Measurements from ENCODE around the gene GNPDA1.

The GNPDA1 gene

DNA sequence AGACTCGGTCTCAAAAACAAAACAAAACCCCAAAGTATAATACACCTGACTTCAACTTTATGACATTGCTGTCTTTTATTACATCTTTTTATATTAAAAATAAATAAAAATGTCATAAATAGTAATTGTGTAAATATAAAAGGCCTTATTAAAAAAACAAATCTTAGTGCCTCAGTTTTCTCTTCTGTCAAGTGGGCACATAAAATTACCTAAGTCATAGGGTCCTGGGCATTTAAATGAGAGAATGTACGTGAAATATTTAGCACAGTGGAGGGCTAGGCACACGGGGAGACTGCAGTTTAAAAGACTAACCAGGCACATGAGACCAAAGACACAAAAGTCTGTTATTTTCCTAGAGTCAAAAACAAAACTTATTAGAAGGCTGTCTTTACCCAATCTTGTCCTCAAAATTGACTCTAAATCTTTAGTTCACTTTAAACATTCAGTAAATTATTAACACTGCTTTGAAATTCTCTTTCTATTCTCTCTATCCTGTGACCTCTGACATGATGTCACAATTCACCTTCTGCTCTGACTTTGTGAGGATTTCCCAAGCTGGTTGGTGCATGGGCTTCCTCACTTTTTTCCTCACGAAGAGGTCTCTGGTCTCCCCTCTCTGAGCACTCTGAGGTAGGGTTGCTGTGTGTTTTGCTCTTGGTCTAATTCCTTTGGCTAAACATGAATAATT lies 46.4 kb downstream of the GNPDA1 start:
- in situ Hi-C loops (cut with HindIII; ENCODE audit: low sequenced_read_pairs) = no loop called here
- H3K4me3 ChIP-seq (ENCODE audit: low read depth, low read length) = no peak overlapping the region
- no peak for DNase-seq (ENCODE audit: low read depth, low spot score)
- TF ChIP-seq, protein P1, sequence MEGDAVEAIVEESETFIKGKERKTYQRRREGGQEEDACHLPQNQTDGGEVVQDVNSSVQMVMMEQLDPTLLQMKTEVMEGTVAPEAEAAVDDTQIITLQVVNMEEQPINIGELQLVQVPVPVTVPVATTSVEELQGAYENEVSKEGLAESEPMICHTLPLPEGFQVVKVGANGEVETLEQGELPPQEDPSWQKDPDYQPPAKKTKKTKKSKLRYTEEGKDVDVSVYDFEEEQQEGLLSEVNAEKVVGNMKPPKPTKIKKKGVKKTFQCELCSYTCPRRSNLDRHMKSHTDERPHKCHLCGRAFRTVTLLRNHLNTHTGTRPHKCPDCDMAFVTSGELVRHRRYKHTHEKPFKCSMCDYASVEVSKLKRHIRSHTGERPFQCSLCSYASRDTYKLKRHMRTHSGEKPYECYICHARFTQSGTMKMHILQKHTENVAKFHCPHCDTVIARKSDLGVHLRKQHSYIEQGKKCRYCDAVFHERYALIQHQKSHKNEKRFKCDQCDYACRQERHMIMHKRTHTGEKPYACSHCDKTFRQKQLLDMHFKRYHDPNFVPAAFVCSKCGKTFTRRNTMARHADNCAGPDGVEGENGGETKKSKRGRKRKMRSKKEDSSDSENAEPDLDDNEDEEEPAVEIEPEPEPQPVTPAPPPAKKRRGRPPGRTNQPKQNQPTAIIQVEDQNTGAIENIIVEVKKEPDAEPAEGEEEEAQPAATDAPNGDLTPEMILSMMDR (IDR thresholded peaks at IDR 0.05; ENCODE audit: low read depth, low read length) = no peak

DNA sequence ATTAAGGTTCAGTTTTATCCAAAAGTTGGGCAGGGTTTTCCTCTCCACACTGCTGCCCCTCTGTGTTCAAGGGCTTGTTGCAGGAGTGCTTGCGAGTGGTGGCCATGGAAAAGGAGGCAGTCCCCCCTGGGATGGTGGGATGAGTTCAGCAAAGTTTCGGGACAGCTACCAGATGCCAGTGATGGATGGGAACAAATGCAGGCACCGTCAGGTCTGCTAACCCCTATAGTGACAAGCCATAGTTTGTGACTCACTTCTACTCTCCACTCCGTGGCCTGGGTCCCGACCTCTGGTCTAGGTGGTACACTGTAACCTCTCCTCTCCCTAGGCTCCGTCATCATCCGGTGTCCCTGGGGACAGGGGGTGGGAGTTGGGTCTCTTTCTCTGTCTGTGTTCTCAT lies 47.8 kb downstream of the GNPDA1 start:
- in situ Hi-C loops (cut with HindIII; ENCODE audit: low sequenced_read_pairs) = no loop called here
- H3K4me3 ChIP-seq (ENCODE audit: low read depth, low read length) = no peak overlapping the region
- no peak for DNase-seq (ENCODE audit: low read depth, low spot score)
- TF ChIP-seq, protein P1 (IDR thresholded peaks at IDR 0.05; ENCODE audit: low read depth, low read length) = no peak

DNA sequence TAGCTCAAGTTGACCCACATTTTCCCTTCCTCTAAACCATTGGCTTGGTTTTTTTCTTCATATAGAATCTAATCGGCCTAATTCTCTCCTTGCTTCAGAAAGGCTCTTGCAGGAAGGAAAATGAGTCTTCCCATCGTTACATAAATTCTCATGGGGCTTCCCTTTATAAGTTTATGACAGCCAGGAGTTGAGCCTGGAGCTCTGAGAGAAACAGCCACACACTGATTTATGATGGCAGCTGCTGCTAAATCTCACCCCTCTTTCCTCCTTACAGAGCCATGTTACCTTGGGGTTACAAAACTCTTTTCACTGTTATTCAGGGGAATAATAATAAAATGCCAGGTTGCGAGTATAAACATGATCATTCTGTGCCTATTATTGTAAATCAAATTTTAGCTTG lies 49.1 kb downstream of the GNPDA1 start:
- no peak overlapping the region for H3K4me3 ChIP-seq (ENCODE audit: low read depth, low read length)
- DNase-seq (ENCODE audit: low read depth, low spot score) = no peak
- in situ Hi-C loops (cut with HindIII; ENCODE audit: low sequenced_read_pairs) = no loop called here
- TF ChIP-seq, protein P1 (IDR thresholded peaks at IDR 0.05; ENCODE audit: low read depth, low read length) = no peak

DNA sequence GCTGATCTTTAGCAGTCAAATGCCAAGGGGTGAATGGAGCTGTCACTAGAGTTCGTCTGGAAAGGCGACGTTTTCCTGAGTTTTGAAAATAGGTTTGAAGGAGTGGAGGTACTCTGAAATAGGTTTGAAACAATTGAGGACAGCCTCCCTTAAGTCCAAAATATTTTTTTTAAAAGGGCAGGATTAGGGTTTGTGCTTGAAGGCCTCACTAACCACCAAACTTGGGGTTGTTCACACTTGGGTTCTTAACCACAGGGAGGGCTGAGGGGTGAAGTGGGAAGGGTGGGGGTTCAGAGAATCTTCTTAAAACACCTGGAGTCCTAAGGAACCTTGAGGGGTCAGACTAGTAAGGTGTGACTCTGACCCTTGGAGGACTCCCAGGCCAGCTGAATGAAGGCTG lies 51.4 kb downstream of the GNPDA1 start:
- H3K4me3 ChIP-seq (ENCODE audit: low read depth, low read length) = no peak overlapping the region
- in situ Hi-C loops (cut with HindIII; ENCODE audit: low sequenced_read_pairs) = no loop called here
- DNase-seq (ENCODE audit: low read depth, low spot score) = no peak
- TF ChIP-seq, protein P1 (IDR thresholded peaks at IDR 0.05; ENCODE audit: low read depth, low read length) = no peak

DNA sequence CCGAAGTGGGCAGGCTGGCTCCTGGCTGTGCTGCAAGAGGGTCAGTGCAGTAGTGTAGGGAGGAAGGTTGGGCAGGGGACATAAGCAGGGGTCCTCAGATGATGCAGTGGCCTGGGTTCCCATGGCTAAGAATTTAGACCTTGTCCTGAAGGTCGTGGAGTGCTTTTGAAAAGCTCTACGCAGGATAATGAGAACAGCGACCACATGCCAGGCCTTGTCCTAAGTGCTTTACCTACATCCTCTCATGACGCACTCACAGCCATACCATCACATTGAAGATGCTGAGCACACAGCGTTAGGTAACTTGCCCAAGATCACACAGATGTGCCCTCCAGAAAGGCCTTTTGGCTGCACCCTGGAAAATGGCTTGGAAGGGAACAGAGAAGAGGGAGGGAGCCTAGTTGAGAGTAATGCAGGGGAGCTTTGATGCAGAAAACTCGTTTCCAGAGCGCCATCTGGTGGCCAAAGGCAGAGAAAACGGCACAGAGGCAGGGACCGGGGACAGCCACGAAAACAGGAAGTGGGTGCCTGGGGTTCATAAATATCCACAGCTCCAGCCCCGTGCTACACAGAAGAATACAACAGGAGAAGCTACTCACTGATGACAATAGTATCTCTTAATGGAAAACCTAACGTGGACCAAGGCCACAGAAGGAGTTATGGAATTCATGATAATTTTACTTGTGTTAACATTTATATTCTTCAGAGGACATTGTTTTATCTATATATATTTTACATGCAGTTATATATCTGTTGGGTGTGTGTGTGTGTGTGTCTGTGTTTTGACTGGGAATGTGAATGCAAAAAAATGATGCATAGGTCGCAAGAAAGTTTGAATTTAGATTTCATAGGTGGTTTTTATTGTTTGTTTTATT lies 52.1 kb downstream of the GNPDA1 start:
- DNase-seq (ENCODE audit: low read depth, low spot score) = peak; percentile 78
- TF ChIP-seq, protein P1 (IDR thresholded peaks at IDR 0.05; ENCODE audit: low read depth, low read length) = peak; percentile 90
- in situ Hi-C loops (cut with HindIII; ENCODE audit: low sequenced_read_pairs) = no loop called here
- H3K4me3 ChIP-seq (ENCODE audit: low read depth, low read length) = no peak overlapping the region

DNA sequence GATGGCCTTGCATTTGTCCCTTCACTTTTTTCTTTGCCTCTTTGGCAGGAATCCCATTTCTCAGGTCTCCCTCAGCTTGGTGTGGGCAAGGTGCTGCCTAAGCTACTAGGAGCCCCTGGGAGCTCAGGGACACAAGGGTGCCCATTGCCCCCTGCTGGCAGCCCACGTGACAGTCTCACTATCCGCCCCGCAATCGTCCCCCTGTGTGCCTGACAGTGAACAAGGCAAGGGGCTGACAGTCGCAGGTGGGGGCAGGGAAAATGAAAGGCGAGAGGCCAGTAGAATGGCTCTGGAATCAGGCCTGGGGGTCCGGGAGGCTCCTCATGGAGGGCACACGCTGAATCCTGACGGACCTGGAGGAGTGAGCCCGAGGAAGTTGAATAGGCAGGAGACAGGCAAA lies 52.8 kb downstream of the GNPDA1 start:
- in situ Hi-C loops (cut with HindIII; ENCODE audit: low sequenced_read_pairs) = no loop called here
- no peak for DNase-seq (ENCODE audit: low read depth, low spot score)
- TF ChIP-seq, protein P1 (IDR thresholded peaks at IDR 0.05; ENCODE audit: low read depth, low read length) = peak; percentile 42

More for the DNA sequence above, 52.8 kb downstream of the GNPDA1 start:
- H3K4me3 ChIP-seq (ENCODE audit: low read depth, low read length) = no peak overlapping the region

Data from astrocyte of the spinal cord (primary cell).